HCT116 (cell line): ENCODE results near the gene FAM135A. TPM values are rescaled to one million over a fixed set of nuclear protein-coding genes. Genes with fewer than 3 reads are reported as not detected.

ENCODE experiments used
- ATAC-seq: fragments of 200-7000 bp; cut with Tn5 transposase; 2 replicates; pipeline ENCODE4 v1.9.1; 2020; ENCODE audit warnings: mild to moderate bottlenecking, moderate library complexity
- BruUV-seq: library from RNA; stranded (reverse); fragments of 400-500 nt; replicated peaks from 2 replicates; lab custom pipeline; 2021; lab: Mats Ljungman, UMichigan
- CTCF ChIA-PET: fragments of 300-600 bp; sonication (Branson Sonifier 250); formaldehyde crosslinking; loops from one replicate; lab custom pipeline; 2021; ENCODE audit warnings: antibody characterized with exemption; lab: Charles Lee
- POLR2A ChIA-PET: fragments of 300-600, 350-600 bp; sonication (Branson Sonifier 250); formaldehyde crosslinking; loops from one replicate; lab custom pipeline; 2021; ENCODE audit warnings: antibody characterized with exemption; lab: Charles Lee
- RAD21 ChIA-PET, 2 experiments: fragments of 300-600 bp; sonication (Branson Sonifier 250); formaldehyde crosslinking; loops; one replicate each; lab custom pipeline; 2023; ENCODE audit warnings: low total read pairs in 2 of 2; ENCODE audit not compliant: uncharacterized antibody in 2 of 2, unreplicated experiment in 2 of 2, low non-redundant PET in 1 of 2; lab: Charles Lee
- DNase-seq: peaks from one replicate; pipeline ENCODE4 v3.0.0-alpha.2; 2010; ENCODE audit warnings: low read depth, low spot score
- H2AFZ ChIP-seq: fragments of 200-600 bp; shearing (Covaris generic), sonication (generic); 2 replicates; pipeline ENCODE4 v1.6.1; 2017; ENCODE audit warnings: low read depth, mixed run types, mixed read lengths, antibody characterized with exemption, low read length; ENCODE audit not compliant: poor library complexity, severe bottlenecking
- H3K27ac ChIP-seq: 2 replicates; pipeline ENCODE4 v1.5.1; 2012; ENCODE audit warnings: low read depth, low read length
- H3K27me3 ChIP-seq: fragments of 200-600 bp; sonication (generic); 2 replicates; pipeline ENCODE4 v1.6.1; 2016; ENCODE audit warnings: mixed run types, low read length, mixed read lengths; ENCODE audit not compliant: insufficient read depth
- H3K36me3 ChIP-seq, 2 experiments: fragments of 200-500 bp in 1 of 2; fragments of 200-600 bp in 1 of 2; sonication (Bioruptor generic) in 1 of 2; sonication (generic) in 1 of 2; 2 replicates each; pipeline versions ENCODE4 v1.5.1 to v1.6.1; 2014 to 2016; ENCODE audit warnings: low read length in 2 of 2, inconsistent platforms in 1 of 2, mixed read lengths in 1 of 2, mixed run types in 1 of 2; ENCODE audit not compliant: insufficient read depth in 2 of 2, control insufficient read depth in 1 of 2
- H3K4me1 ChIP-seq, 2 experiments: fragments of 200-600 bp in 1 of 2; sonication (generic) in 1 of 2; 2 replicates each; pipeline versions ENCODE4 v1.5.1 to v1.6.1; 2012 to 2017; ENCODE audit warnings: low read length in 2 of 2, inconsistent platforms in 1 of 2, mild to moderate bottlenecking in 1 of 2, mixed read lengths in 1 of 2, mixed run types in 1 of 2, moderate library complexity in 1 of 2; ENCODE audit not compliant: insufficient read depth in 2 of 2, control insufficient read depth in 1 of 2
- H3K4me2 ChIP-seq: fragments of 200-600 bp; sonication (generic); 2 replicates; pipeline ENCODE4 v1.6.1; 2017; ENCODE audit warnings: mixed run types, low read length, mixed read lengths
- H3K4me3 ChIP-seq, 2 experiments: fragments of 200-600 bp in 1 of 2; sonication (generic) in 1 of 2; replicated peaks in 1 of 2; 2 replicates each; pipeline ENCODE4 v1.5.1; 2011 to 2016; ENCODE audit warnings: low read length in 2 of 2, control low read depth in 1 of 2, low read depth in 1 of 2, mild to moderate bottlenecking in 1 of 2, mixed read lengths in 1 of 2, mixed run types in 1 of 2
- H3K79me2 ChIP-seq: fragments of 200-600 bp; sonication (generic); 2 replicates; pipeline ENCODE4 v1.6.1; 2017; ENCODE audit warnings: mild to moderate bottlenecking, mixed run types, low read length, moderate library complexity, mixed read lengths; ENCODE audit not compliant: insufficient read depth
- H3K9ac ChIP-seq: fragments of 200-600 bp; sonication (generic); 2 replicates; pipeline ENCODE4 v1.6.1; 2016; ENCODE audit warnings: low read length, mixed read lengths
- H3K9me2 ChIP-seq: fragments of 200-600 bp; sonication (generic), shearing (Covaris generic); 2 replicates; pipeline ENCODE4 v1.6.1; 2017; ENCODE audit warnings: mixed run types, mild to moderate bottlenecking, moderate library complexity; ENCODE audit not compliant: insufficient read depth
- H3K9me3 ChIP-seq, 2 experiments: fragments of 200-500 bp in 1 of 2; fragments of 200-600 bp in 1 of 2; sonication (Bioruptor generic) in 1 of 2; sonication (generic) in 1 of 2; 2 replicates each; pipeline ENCODE4 v1.6.1; 2014 to 2017; ENCODE audit warnings: low read length in 2 of 2, mixed read lengths in 2 of 2, inconsistent platforms in 1 of 2, low read depth in 1 of 2, mild to moderate bottlenecking in 1 of 2, mixed run types in 1 of 2, moderate library complexity in 1 of 2; ENCODE audit not compliant: control insufficient read depth in 1 of 2, insufficient read depth in 1 of 2
- H4K20me1 ChIP-seq: fragments of 200-600 bp; sonication (generic), shearing (Covaris generic); 2 replicates; pipeline ENCODE4 v1.6.1; 2017; ENCODE audit warnings: mixed run types, mild to moderate bottlenecking, moderate library complexity; ENCODE audit not compliant: insufficient read depth
- CEBPB ChIP-seq: IDR thresholded peaks from 2 replicates; pipeline ENCODE4 v1.6.1; 2012; ENCODE audit warnings: low read depth
- EGR1 ChIP-seq: IDR thresholded peaks from 2 replicates; pipeline ENCODE4 v1.6.1; 2012; ENCODE audit warnings: low read depth
- ELF1 ChIP-seq: IDR thresholded peaks from 2 replicates; pipeline ENCODE4 v1.6.1; 2012; ENCODE audit warnings: low read depth, borderline replicate concordance
- EZH2 ChIP-seq: fragments of 200-600 bp; sonication (generic); IDR thresholded peaks from 2 replicates; pipeline ENCODE4 v1.6.1; 2017; ENCODE audit warnings: antibody characterized with exemption, mixed run types
- EZH2phosphoT487 ChIP-seq: fragments of 200-600 bp; IDR thresholded peaks from 2 replicates; pipeline ENCODE4 v1.6.1; 2018; ENCODE audit warnings: antibody characterized with exemption, borderline replicate concordance
- JUND ChIP-seq: IDR thresholded peaks from 2 replicates; pipeline ENCODE4 v1.6.1; 2012
- POLR2AphosphoS5 ChIP-seq: IDR thresholded peaks from 2 replicates; pipeline ENCODE4 v1.6.1; 2011; ENCODE audit warnings: mild to moderate bottlenecking, low read depth, low read length, moderate library complexity
- SP1 ChIP-seq: IDR thresholded peaks from 2 replicates; pipeline ENCODE4 v1.6.1; 2012; ENCODE audit warnings: low read depth
- SRF ChIP-seq: IDR thresholded peaks from 2 replicates; pipeline ENCODE4 v1.6.1; 2012; ENCODE audit warnings: low read depth
- TCF7L2 ChIP-seq: IDR thresholded peaks from 2 replicates; pipeline ENCODE4 v1.7.0; 2011; ENCODE audit warnings: borderline replicate concordance, inconsistent platforms; ENCODE audit not compliant: insufficient read depth, insufficient read length; ENCODE audit errors: extremely low read depth
- YY1 ChIP-seq: IDR thresholded peaks from 2 replicates; pipeline ENCODE4 v1.6.1; 2011; ENCODE audit warnings: low read length, low read depth, moderate library complexity, mild to moderate bottlenecking; ENCODE audit not compliant: insufficient replicate concordance; ENCODE audit errors: extremely low read depth
- ZFX ChIP-seq: fragments of 450-650 bp; IDR thresholded peaks from 2 replicates; pipeline ENCODE4 v1.6.1; 2017
- ZNF274 ChIP-seq: fragments of 200-500 bp; sonication (Bioruptor generic); IDR thresholded peaks from 2 replicates; pipeline ENCODE4 v1.6.1; 2014; ENCODE audit warnings: mild to moderate bottlenecking, low read depth, low read length, inconsistent platforms
- intact Hi-C: fragments of 100-400 bp; cut with micrococcal nuclease; formaldehyde crosslinking; loops from 2 replicates; pipeline ENCODE4 v1.10.0; 2022
- total RNA-seq: library from RNA; stranded (reverse); gene quantifications from one replicate; pipeline ENCODE4 v1.2.1, GENCODE V29; 2021; ENCODE audit not compliant: unreplicated experiment
- TF ChIP-seq, protein P1 (sequence below): IDR thresholded peaks from 2 replicates; pipeline ENCODE4 v1.6.1; 2012
- TF ChIP-seq, protein P2 (sequence below): IDR thresholded peaks from 2 replicates; pipeline ENCODE4 v1.6.1; 2012
- TF ChIP-seq, protein P3 (sequence below), 3 experiments: fragments of 200-600 bp in 1 of 3; sonication (generic) in 1 of 3; IDR thresholded peaks in 2 of 3; conservative IDR thresholded peaks in 1 of 3; 2 replicates each; pipeline ENCODE4 v1.5.1; 2012 to 2017; ENCODE audit warnings: low read depth in 2 of 3, low read length in 2 of 3, antibody characterized with exemption in 1 of 3, borderline replicate concordance in 1 of 3, control low read depth in 1 of 3, mild to moderate bottlenecking in 1 of 3, mixed read lengths in 1 of 3, mixed run types in 1 of 3, moderate library complexity in 1 of 3; ENCODE audit not compliant: insufficient read depth in 1 of 3

FAM135A gene
- total RNA-seq, 1 experiment from 2014 or later: 20.8 TPM

DNA sequence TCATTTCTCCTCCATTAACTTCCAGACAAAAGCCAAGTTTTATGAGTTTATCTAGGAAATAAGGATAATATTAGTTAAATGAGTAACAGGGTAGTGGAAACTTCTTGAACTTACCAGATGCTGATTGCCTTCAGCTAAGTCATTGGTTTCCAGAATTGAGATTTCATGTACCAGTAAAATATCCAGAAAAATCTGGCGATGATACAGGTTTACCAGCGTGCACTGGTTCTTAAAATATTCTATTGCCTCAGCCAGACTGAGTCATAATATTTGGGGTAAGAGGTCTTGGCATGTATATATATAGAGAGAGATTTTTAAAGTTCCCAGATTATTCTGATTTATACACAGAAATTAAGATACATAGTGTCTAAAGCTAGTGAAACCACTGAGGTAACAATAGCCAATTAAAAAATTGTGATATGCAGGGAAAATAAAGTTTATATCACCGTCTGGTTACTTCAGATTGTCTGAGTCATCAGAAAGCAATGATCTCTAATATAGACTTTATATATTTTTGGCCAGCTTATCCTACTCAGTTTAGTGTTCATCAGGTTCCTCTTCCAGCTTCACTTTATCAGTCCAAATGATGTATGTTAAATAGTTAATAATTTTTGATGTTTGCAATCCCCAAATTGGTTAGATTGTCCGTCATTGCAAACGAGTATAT is 113.9 kb downstream of the FAM135A start:
- DNase-seq (no peak), ATAC-seq (no peak)
- no peaks in the 10 kb centered on the region for H3K27me3 ChIP-seq
- H3K27ac ChIP-seq: no peak overlapping the region
- no peaks in the 10 kb centered on the region for H3K79me2 ChIP-seq
- TF ChIP-seq EZH2phosphoT487 (no peak), ELF1 (no peak), SP1 (no peak), ZNF274 (no peak), JUND (no peak), POLR2AphosphoS5 (no peak), ZFX (no peak), CEBPB (no peak)
- TF ChIP-seq, protein P1, sequence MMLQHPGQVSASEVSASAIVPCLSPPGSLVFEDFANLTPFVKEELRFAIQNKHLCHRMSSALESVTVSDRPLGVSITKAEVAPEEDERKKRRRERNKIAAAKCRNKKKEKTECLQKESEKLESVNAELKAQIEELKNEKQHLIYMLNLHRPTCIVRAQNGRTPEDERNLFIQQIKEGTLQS: no peak
- TF ChIP-seq, protein P2, sequence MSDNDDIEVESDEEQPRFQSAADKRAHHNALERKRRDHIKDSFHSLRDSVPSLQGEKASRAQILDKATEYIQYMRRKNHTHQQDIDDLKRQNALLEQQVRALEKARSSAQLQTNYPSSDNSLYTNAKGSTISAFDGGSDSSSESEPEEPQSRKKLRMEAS: no peak
- no peaks in the 10 kb centered on the region for H4K20me1 ChIP-seq
- no peaks in the 10 kb centered on the region for H3K9me3 ChIP-seq
- no peak overlapping the region for H3K4me3 ChIP-seq
- ChIA-PET CTCF (interaction anchor here (1.3 kb wide), 1 partner anchor 159 kb away, joined by 3 read pairs; no protein-coding TSS in a partner anchor), POLR2A (no interaction called here), RAD21 (no interaction called here)
- H3K9ac ChIP-seq: no peak overlapping the region
- intact Hi-C loops: loop anchor here (10.0 kb wide), 1 partner anchor 302 kb away; no protein-coding TSS in a partner anchor
- no TSS peak for BruUV-seq
- no peak overlapping the region for H2AFZ ChIP-seq
- H3K4me1 ChIP-seq: no peaks in the 10 kb centered on the region
- H3K4me2 ChIP-seq: no peak overlapping the region
- H3K36me3 ChIP-seq: no peaks in the 10 kb centered on the region; a peak in 1 of 4 replicates
- no peaks in the 10 kb centered on the region for H3K9me2 ChIP-seq

DNA sequence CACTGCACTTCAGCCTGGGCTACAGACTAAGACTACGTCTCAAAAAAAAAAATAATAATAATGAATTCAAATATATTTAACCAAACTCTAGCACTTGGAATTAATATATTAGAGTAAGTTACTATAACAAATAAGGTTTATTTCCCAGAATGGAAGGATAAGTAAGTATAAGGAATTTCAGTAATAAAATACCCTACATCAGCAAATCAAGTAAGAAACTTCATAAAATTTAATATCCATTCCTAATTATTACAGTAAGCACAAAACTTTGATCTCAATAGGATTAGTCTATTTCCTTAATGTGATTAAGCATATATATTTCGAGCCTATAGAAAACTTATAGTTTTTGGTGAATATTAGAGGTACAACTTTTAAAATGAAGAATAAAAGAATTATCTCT is 116.7 kb downstream of the FAM135A start:
- ATAC-seq (no peak), DNase-seq (no peak)
- Histone ChIP-seq H3K36me3 (no peaks in the 10 kb centered on the region; a peak in 1 of 4 replicates), H3K9me2 (no peaks in the 10 kb centered on the region), H3K9me3 (no peaks in the 10 kb centered on the region), H2AFZ (no peak overlapping the region), H3K27me3 (no peaks in the 10 kb centered on the region), H3K9ac (no peak overlapping the region), H3K4me2 (no peak overlapping the region), H3K79me2 (no peaks in the 10 kb centered on the region), H3K4me1 (no peaks in the 10 kb centered on the region), H3K27ac (no peak overlapping the region), H3K4me3 (no peak overlapping the region), H4K20me1 (no peaks in the 10 kb centered on the region)
- no peak for TF ChIP-seq YY1
- TF ChIP-seq JUND: no peak
- TF ChIP-seq EZH2phosphoT487: no peak
- TF ChIP-seq SRF: no peak
- TF ChIP-seq POLR2AphosphoS5: no peak
- no peak for TF ChIP-seq CEBPB
- TF ChIP-seq, protein P1: no peak
- no peak for TF ChIP-seq EGR1
- no peak for TF ChIP-seq ZNF274
- no peak for TF ChIP-seq TCF7L2
- no peak for TF ChIP-seq SP1
- TF ChIP-seq EZH2: no peak
- TF ChIP-seq ELF1: no peak
- TF ChIP-seq, protein P3, sequence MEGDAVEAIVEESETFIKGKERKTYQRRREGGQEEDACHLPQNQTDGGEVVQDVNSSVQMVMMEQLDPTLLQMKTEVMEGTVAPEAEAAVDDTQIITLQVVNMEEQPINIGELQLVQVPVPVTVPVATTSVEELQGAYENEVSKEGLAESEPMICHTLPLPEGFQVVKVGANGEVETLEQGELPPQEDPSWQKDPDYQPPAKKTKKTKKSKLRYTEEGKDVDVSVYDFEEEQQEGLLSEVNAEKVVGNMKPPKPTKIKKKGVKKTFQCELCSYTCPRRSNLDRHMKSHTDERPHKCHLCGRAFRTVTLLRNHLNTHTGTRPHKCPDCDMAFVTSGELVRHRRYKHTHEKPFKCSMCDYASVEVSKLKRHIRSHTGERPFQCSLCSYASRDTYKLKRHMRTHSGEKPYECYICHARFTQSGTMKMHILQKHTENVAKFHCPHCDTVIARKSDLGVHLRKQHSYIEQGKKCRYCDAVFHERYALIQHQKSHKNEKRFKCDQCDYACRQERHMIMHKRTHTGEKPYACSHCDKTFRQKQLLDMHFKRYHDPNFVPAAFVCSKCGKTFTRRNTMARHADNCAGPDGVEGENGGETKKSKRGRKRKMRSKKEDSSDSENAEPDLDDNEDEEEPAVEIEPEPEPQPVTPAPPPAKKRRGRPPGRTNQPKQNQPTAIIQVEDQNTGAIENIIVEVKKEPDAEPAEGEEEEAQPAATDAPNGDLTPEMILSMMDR (IDR thresholded peaks at IDR 0.05 in 2 of 3, conservative IDR thresholded peaks at IDR 0.05 in 1 of 3; ENCODE audit: borderline replicate concordance in 1 of 3, insufficient read depth in 1 of 3, low read depth in 2 of 3, low read length in 2 of 3): no peak
- intact Hi-C loops: no loop called here
- RAD21 ChIA-PET: no interaction called here
- CTCF ChIA-PET: no interaction called here
- POLR2A ChIA-PET: no interaction called here
- BruUV-seq: no TSS peak
